HepG2 (cell line): ENCODE measurements around the gene CFAP99. TPM values are rescaled to one million over a fixed set of nuclear protein-coding genes. Genes with fewer than 3 reads are reported as not detected.

Experiments
- ARHGAP35 ChIP-seq: sonication (generic); formaldehyde crosslinking; IDR thresholded peaks from 2 replicates; pipeline ENCODE4 v1.9.0; 2022; ENCODE audit warnings: mild to moderate bottlenecking, inconsistent platforms, moderate library complexity, missing genetic modification reagents, borderline replicate concordance
- CTCF ChIP-seq: sonication (generic); formaldehyde crosslinking; IDR thresholded peaks from 2 replicates; pipeline ENCODE4 v1.5.0; 2020; ENCODE audit warnings: mild to moderate bottlenecking, missing genetic modification reagents, moderate library complexity
- FOXC1 ChIP-seq: sonication (generic); formaldehyde crosslinking; IDR thresholded peaks from 2 replicates; pipeline ENCODE4 v1.8.0; 2022; ENCODE audit warnings: mild to moderate bottlenecking, missing genetic modification reagents, borderline replicate concordance
- KDM1A ChIP-seq: IDR thresholded peaks from 2 replicates; pipeline ENCODE4 v1.6.1; 2016; ENCODE audit warnings: missing compliant biosample characterization
- MXD4 ChIP-seq: IDR thresholded peaks from 2 replicates; pipeline ENCODE4 v1.6.1; 2016; ENCODE audit warnings: mild to moderate bottlenecking, missing biosample characterization, missing genetic modification reagents
- PAWR ChIP-seq: sonication (generic); formaldehyde crosslinking; IDR thresholded peaks from 2 replicates; pipeline ENCODE4 v1.4.0; 2020; ENCODE audit warnings: missing genetic modification reagents, mild to moderate bottlenecking, borderline replicate concordance
- SALL2 ChIP-seq: sonication (generic); formaldehyde crosslinking; IDR thresholded peaks from 2 replicates; pipeline ENCODE4 v1.8.1; 2023; ENCODE audit warnings: mild to moderate bottlenecking, missing genetic modification reagents, inconsistent platforms
- SNAPC4 ChIP-seq: sonication (generic); formaldehyde crosslinking; IDR thresholded peaks from 2 replicates; pipeline ENCODE4 v1.4.0; 2020; ENCODE audit warnings: mild to moderate bottlenecking, missing genetic modification reagents
- TRIM24 ChIP-seq: sonication (generic); formaldehyde crosslinking; IDR thresholded peaks from 2 replicates; pipeline ENCODE4 v1.8.0; 2022; ENCODE audit warnings: mild to moderate bottlenecking, missing genetic modification reagents
- ZBED4 ChIP-seq: sonication (generic); formaldehyde crosslinking; IDR thresholded peaks from 2 replicates; pipeline ENCODE4 v1.4.0; 2020; ENCODE audit warnings: missing genetic modification reagents, borderline replicate concordance
- ZBTB8A ChIP-seq: sonication (generic); formaldehyde crosslinking; IDR thresholded peaks from 2 replicates; pipeline ENCODE4 v1.4.0; 2020; ENCODE audit warnings: mild to moderate bottlenecking, low read depth, missing genetic modification reagents, borderline replicate concordance
- ZFY ChIP-seq: sonication (generic); formaldehyde crosslinking; IDR thresholded peaks from 2 replicates; pipeline ENCODE4 v1.4.0; 2020; ENCODE audit warnings: missing genetic modification reagents
- polyA plus RNA-seq, 8 experiments: library from polyadenylated mRNA; depleted of rRNA in 3 of 8; stranded (reverse) in 7 of 8; unstranded in 1 of 8; fragments of >200 nt; fragmentation: Illumina TruSeq in 4 of 8; extraction: Trizol in 4 of 8; gene quantifications; 2 replicates each; pipeline versions ENCODE4 v1.2.1 to v1.2.3, GENCODE V29; 2011 to 2016; ENCODE audit warnings: low read depth in 4 of 8, missing spikeins in 1 of 8, mixed read lengths in 1 of 8; ENCODE audit not compliant: insufficient read depth in 1 of 8
- total RNA-seq, 5 experiments: library from RNA; depleted of rRNA; stranded (reverse); fragments of >200 nt; fragmentation: Illumina TruSeq; extraction: Trizol; gene quantifications; 2 replicates each; pipeline ENCODE4 v1.2.3, GENCODE V29; 2016; ENCODE audit warnings: low read depth in 1 of 5

The CFAP99 gene
- total and polyA plus RNA-seq, 2 of the 13 experiments (the other 11 are each of a cell fraction or from before 2014, with no cell fraction given): not detected

GRCh38 chr4:2462218-2462991 is 43.6 kb downstream of the CFAP99 start (continued):
- TF ChIP-seq SNAPC4 (CRISPR knock-in tag) (no peak), KDM1A (CRISPR knock-in tag) (no peak), ARHGAP35 (CRISPR knock-in tag) (no peak), SALL2 (CRISPR knock-in tag) (no peak; the same call in 1 of the 2 replicates), FOXC1 (peak; percentile 90), ZFY (CRISPR knock-in tag) (peak; percentile 91), PAWR (no peak), TRIM24 (CRISPR knock-in tag) (no peak), ZBTB8A (CRISPR knock-in tag) (no peak), MXD4 (no peak), CTCF (peak; percentile 60), ZBED4 (CRISPR knock-in tag) (no peak)
